Thyroid gland (tissue), 4 donors: Measurements from ENCODE around the gene ATG2A.

ENCODE experiments used
- POLR2A ChIP-seq, 2 donors: fragments of 450-650 bp; IDR thresholded peaks; one replicate each; pipeline ENCODE4 v1.6.1; 2017; ENCODE audit warnings: antibody characterized with exemption in 2 of 2, mild to moderate bottlenecking in 2 of 2, moderate library complexity in 1 of 2
- TF ChIP-seq, protein P1 (sequence below), 6 experiments: fragments of 200-600 bp in 3 of 6; fragments of 450-650 bp in 3 of 6; sonication (generic) in 3 of 6; IDR thresholded peaks; one replicate each; pipeline ENCODE4 v1.5.1; 2016 to 2019; ENCODE audit warnings: antibody characterized with exemption in 6 of 6, mild to moderate bottlenecking in 2 of 6, inconsistent platforms in 1 of 6, moderate library complexity in 1 of 6

- TF ChIP-seq, protein P1, sequence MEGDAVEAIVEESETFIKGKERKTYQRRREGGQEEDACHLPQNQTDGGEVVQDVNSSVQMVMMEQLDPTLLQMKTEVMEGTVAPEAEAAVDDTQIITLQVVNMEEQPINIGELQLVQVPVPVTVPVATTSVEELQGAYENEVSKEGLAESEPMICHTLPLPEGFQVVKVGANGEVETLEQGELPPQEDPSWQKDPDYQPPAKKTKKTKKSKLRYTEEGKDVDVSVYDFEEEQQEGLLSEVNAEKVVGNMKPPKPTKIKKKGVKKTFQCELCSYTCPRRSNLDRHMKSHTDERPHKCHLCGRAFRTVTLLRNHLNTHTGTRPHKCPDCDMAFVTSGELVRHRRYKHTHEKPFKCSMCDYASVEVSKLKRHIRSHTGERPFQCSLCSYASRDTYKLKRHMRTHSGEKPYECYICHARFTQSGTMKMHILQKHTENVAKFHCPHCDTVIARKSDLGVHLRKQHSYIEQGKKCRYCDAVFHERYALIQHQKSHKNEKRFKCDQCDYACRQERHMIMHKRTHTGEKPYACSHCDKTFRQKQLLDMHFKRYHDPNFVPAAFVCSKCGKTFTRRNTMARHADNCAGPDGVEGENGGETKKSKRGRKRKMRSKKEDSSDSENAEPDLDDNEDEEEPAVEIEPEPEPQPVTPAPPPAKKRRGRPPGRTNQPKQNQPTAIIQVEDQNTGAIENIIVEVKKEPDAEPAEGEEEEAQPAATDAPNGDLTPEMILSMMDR (IDR thresholded peaks at IDR 0.05) = no peak
- no peak for TF ChIP-seq POLR2A (IDR thresholded peaks at IDR 0.05)
Observed at GRCh38 chr11:64894812-64895452, 22.1 kb downstream of the ATG2A start.
